NCI-H2196 (cell line): ENCODE results near the gene MT1G.
"Not testable (repeated sequence)": the region's sequence is repeated elsewhere in the genome, so short reads cannot be mapped to it uniquely, and the experiment has no call there.

Source experiments
- DNase-seq: peaks from one replicate; lab custom pipeline; 2025; ENCODE audit not compliant: unreplicated experiment; lab: John Stamatoyannopoulos, UW

Gene MT1G

DNA sequence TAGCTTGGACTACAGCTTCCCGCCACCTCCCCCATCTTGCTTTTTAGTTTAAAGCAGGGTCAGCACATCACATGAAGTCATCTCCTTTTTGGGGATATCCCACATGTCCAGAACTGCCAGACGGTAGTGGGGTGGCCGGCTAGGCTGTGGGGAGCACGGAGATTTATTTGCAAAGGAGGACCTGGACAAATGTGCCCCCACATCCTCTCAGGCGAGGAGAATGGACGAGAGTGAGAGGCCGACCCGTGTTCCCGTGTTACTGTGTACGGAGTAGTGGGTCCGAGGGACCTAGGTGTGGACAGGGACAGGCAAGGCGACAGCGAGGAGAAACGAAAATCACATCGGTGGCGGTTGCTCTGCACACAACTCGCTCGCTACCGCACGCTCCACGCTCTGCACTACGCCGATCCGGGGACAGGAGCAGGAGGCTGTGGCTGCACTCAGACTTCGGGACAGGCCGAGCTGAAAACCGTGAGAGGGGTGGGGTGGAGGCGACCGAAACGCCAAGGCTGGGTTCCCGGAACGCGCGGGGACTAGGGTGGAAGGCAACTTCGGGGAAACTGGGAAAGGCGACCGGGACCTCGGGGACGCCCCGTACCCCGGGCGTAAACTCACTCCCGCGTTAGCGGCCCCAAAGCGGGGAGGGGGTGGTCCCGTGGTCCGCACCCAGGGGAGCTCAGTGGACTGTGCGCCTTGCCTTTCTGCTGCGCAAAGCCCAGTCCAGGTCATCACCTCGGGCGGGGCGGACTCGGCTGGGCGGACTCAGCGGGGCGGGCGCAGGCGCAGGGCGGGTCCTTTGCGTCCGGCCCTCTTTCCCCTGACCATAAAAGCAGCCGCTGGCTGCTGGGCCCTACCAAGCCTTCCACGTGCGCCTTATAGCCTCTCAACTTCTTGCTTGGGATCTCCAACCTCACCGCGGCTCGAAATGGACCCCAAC, 29.8 kb downstream of the MT1G start, which contains the start of gene MT1A:
Gene MT1A, plus strand, starts transcription at position 853 of the 937 bp plus-strand sequence. Its CDS starts 73 bp downstream, at position 926.
- no peak for DNase-seq

DNA sequence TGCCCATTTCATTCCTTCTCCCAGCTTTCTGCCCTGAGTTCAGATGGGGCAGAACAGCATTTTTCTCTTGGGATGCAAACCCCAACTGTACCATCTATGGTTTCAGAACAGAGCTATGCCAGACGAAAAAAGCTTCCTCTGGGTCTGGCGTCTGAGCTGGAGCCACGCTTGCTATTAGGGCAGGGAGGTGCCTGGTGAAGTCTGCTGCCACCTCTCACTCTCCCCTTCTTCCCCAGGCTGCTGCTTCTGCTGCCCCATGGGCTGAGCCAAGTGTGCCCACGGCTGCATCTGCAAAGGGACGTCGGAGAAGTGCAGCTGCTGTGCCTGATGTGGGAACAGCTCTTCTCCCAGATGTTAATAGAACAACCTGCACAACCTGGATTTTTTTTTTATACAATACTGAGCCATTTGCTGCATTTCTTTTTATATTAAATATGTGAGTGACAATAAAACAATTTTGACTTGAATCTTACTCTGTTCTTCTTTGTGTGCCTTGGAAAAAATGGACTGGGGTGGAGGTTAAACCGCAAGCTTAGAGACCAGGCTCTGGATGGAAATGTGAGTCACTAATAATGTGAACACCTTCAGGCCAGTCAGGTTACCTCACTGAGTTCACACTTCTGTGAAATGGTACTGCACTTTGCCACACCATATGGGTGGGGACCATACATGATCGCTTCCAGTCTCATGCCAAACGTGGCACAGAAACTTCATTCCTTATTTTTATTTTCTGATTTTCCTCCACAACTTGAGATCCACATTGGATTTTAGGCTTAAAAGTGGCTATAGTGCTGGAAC, 31.1 kb downstream of the MT1G start:
- DNase-seq, result no peak

DNA sequence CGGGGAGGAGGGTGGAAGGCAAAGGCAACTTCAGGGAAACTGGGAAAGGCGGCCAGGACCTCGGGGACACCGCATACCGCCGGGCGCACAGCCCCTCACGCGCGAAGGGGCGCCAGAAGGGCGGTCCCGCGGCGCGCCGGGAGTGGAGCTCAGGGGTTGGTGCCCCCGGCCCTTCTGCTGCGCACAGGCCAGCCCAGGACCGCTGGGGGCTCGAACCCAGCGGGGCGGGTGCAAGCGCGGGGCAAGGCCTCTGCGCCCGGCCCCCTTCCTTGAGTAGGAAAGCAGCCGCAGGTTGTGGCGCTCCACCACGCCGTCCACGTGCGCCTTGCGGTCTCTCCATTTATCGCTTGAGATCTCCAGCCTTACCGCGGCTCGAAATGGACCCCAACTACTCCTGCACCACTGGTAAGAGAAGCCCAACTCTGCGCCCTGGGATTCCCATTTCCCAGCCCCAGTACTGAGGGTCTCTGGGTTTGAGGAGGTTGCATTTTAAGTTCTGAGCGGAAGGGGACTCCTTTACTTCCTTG, 32.4 kb downstream of the MT1G start:
- DNase-seq, result no peak

DNA sequence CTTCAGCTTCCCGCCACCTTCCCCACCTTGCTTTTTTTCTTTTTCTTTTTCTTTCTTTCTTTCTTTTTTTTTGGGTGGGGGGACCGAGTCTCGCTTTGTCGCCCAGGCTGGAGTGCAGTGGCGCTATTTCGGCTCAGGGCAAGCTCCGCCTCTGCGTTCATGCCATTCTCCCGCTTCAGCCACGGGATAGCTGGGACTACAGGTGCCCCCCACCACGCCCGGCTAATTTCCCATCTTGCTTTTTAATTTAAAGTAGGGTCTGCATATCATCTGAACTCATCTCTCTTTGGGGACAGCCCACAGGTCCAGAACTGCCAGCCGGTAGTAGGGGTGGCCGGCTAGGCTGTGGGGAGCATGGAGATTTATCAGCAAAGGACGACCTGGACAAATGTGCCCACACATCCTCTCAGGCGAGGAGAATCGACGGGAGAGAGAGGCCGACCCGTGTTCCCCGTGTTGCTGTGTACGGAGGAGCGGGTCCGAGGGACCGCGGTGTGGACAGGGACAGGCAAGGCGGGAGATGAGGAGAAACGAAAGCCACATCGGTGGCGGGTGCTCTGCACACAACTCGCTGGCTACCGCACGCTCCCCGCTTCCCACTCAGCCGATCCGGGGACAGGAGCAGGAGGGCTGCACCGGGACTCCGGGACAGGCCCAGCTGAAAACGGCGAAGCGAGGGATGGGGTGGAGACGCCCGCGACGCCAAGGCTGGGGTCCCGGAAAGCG, 33.0 kb downstream of the MT1G start:
- no peak for DNase-seq

DNA sequence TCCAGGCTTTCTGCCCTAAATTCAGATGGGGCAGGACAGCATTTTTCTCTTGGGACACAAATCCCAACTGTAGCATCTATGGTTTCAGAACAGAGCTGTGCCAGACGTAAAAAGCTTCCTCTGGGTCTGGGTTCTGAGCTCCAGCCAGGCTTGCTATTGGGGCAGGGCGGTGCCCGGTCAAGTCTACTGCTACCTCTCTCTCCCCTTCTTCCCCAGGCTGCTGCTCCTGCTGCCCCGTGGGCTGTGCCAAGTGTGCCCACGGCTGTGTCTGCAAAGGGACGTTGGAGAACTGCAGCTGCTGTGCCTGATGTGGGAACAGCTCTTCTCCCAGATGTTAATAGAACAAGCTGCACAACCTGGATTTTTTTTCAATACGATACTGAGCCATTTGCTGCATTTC, 34.3 kb downstream of the MT1G start:
- DNase-seq, result no peak

DNA sequence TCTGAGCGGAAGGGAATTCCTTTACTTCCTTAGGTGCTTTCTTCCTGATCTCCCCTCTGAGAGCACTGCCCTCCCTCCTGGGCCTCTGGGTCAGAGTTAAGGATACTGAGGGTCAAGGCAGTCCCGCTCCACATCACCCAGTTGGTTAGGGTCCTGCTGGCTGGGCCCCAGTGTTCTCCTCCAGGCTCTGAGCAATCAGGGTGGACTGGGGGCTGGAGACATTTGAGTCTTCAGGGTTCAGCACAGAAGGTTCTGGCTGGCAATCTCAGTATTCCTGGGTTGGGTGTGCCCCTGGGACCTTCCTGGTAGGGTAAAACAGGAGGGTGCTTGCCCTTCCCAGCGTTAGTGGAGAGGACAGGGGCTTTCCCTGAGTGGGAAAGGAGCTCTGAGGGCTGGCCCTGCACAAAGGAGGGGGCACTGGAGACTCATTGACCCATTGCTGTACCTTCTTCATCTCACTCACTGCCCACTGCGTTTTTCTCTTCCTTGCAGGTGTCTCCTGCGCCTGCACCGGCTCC, 35.0 kb downstream of the MT1G start:
- no peak for DNase-seq

DNA sequence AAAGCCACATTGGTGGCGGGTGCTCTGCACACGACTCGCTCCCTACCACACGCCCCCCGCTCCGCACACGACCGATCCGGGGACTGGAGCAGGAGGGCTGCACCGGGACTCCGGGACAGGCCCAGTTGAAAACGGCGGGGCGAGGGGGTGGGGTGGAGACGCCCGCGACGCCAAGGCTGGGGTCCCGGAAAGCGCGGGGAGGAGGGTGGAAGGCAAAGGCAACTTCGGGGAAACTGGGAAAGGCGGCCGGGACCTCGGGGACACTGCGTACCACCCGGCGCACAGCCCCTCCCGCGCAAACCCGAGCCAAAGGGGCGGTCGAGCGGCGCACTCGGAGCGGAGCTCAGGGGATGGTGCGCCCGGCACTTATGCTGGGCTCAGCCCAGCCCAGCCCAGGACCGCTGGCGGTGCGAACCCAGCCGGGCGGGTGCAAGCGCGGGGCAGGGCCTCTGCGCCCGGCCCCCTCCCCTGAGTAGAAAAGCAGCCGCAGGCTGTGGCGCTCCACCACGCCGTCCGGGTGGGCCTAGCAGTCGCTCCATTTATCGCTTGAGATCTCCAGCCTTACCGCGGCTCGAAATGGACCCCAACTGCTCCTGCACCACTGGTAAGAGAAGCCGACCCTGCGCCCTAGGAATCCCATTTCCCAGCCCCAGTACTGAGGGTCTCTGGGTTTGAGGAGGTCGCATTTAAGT, 35.6 kb downstream of the MT1G start, which contains the start of gene MT1M:
Gene MT1M, plus strand, starts transcription at position 504 of the 692 bp plus-strand sequence. Its CDS starts 73 bp downstream, at position 577.
- DNase-seq, result no peak

DNA sequence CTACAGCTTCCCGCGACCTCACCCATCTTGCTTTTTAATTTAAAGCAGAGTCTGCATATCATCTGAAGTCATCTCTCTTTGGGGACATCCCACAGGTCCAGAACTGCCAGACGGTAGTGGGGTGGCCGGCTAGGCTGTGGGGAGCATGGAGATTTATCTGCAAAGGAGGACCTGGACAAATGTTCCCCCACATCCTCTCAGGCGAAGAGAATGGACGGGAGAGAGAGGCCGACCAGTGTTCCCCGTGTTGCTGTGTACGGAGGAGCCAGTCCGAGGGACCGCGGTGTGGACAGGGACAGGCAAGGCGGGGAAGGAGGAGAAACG, 36.1 kb downstream of the MT1G start:
- DNase-seq, result no peak

DNA sequence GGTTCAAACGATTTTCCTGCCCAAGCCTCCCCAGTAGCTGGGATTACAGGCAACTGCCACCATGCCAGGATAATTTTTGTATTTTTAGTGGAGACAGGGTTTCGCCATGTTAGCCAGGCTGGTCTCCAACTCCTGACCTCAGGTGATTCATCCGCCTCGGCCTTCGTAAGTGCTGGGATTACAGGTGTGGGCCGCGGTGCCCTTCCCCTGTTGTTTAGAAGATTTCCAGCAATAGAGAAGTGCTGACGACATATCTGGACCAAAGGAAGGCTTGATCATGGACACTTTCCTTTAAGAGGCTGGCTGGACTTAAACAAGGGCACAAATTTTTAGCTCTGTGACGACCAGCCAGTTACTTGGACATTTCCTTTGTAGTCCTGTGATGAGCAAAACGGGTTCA, 36.7 kb downstream of the MT1G start:
- DNase-seq, result no peak

DNA sequence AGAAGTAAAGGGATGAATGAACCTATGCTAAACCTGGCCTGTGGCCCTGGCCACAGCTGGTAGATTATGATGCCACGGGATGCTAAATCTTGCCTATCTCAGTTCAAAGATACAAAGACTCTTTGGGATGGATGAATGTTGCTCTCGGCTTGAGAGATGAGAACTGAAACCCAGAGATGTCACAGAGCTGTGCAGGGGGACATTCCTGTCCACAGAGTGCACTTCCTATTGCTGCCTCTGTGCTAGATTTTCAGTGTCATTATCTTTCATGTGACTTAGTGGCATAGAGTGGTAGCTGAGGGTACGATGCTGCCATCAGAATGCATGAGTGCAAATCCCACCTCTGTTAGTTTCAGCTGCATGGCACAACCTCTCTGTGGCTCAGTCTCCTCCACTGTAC, 37.7 kb downstream of the MT1G start:
- no peak for DNase-seq

DNA sequence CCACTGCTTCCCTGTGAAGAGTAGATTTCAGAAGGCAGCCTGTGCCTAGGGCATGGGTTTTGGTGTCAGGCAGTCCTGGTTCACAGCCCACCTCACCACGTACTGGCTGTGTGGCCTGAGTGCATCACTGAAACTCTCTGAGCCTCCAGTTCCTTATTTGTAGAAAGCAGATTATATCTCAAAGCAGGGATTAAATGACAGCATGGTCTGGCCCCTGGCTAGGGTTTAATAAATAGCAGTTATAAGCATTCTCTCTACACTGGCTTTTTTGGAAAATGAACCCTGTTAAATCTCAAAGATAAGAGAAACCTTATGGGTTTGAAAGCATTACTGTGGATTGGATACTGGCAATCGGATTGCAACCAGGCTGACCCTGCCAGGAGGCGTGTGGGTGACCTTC, 38.3 kb downstream of the MT1G start:
- no peak for DNase-seq

DNA sequence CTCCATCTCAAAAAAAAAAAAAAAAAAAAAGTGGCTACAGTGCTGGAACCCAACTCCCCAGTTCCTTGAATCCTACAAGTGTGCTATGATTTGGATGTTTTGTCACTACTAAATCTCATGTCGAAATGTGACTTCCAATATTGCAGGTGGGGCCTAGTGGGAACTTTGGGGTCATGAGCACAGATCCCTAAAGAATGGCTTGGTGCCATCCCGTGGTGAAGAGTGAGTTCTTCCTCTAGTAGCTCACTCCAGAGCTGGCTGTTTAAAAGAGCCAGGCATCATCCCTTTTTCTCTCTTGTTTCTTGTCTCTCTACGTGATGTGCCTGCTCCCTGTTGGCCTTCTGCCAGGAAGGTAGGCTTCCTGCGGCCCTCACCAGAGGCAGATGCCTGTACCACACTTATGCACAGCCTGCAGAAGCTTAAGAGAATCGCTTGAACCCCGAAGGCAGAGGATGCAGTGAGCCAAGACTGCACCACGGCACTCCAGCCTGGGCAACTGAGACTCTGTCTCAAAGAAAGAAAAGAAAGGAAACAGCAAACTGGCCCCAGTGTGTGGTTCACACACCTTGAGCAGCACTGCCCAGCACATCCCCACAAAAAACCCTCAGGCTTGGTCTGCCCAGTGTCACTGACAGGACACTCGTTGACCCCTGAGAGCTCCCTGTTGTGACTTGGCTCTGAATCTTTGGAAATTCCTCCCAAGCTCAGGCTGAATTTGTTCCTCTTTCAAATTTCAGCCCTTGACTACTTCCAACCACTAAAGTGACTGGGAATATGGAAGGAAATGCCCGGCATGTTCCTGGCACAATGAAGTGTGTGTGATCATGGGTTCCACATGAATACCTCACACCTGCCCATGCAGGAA, 39.1 kb downstream of the MT1G start:
- no peak for DNase-seq

DNA sequence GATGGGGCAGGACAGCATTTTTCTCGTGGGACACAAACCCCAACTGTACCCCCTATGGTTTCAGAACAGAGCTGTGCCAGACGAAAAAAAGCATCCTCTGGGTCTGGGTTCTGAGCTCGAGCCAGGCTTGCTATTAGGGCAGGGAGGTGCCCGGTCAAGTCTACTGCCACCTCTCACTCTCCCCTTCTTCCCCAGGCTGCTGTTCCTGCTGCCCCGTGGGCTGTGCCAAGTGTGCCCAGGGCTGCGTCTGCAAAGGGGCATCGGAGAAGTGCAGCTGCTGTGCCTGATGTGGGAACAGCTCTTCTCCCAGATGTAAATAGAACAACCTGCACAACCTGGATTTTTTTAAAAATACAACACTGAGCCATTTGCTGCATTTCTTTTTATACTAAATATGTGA, 41.2 kb downstream of the MT1G start:
- no peak for DNase-seq

DNA sequence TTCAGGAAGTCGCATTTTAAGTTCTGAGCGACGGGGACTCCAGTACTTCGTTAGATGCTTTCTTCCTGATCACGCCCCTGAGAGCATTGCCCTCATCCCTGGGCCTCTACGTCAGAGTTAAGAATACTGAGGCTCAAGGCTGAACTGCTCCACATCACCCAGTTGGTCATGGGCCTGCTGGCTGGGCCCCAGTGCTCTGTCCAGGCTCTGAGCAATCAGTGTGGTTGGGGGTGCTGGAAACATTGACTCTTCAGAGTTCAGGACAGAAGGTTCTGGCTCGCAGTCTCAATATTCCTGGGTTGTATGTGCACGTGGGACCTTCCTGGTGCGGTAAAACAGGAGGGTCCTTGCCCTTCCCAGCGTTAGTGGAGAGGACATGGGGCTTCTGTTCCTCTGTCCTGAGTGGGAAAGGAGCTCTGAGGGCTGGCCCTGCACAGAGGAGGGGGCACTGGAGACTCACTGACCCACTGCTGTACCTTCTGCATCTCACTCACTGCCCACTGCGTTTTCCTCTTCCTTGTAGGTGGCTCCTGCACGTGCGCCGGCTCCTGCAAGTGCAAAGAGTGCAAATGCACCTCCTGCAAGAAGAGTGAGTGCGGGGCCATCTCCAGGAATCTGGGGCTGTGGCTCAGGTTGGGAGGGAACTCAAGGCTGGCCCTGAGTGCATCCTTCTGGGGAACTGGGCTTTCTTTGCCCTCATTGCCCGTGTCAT, 41.8 kb downstream of the MT1G start:
- no peak for DNase-seq

DNA sequence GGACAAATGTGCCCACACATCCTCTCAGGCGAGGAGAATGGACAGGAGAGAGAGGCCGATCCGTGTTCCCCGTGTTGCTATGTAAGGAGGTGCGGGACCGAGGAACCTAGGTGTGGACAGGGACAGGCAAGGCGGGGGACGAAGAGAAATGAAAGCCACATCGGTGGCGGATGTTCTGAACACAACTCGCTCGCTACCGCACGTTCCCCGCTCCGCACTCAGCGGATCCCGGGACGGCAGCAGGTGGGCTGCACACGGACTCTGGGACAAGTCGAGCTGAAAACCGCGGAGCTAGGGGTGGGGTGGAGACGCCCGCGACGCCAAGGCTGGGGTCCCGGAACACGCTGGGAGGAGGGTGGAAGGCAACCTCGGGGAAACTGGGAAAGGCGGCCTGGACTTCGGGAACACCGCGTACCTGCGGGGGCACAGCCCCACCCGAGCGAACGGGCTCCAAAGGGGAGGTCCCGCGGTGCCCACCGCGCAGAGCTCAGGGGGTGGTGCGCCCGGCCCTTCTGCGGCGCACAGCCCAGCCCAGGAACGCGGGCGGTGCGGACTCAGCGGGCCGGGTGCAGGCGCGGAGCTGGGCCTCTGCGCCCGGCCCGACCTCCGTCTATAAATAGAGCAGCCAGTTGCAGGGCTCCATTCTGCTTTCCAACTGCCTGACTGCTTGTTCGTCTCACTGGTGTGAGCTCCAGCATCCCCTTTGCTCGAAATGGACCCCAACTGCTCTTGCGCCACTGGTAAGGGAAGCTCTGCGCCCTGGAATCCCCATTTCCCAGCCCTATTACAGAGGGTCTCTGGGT, 42.5 kb downstream of the MT1G start, which contains the start of gene MT1E:
Gene MT1E, plus strand, starts transcription at position 642 of the 803 bp plus-strand sequence. Its CDS starts 71 bp downstream, at position 713.
- DNase-seq, result no peak

DNA sequence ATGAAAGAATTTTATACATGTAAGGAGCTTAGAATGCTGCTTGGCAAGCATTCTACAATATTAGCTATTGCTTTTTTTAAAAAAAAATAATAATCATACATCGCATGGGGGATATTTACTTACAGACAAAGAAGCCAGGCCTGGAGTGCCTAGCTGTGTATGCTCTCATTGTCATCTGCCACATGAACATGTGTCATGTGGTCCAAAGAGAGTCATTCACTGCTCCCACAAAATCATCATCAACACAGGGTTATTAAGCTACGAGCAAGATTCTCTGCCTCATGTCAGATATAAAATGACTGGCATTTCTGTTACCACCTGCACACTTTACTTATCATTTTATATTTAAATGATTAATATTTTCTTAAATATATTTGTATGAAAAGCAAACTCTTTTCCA, 44.2 kb downstream of the MT1G start:
- no peak for DNase-seq

DNA sequence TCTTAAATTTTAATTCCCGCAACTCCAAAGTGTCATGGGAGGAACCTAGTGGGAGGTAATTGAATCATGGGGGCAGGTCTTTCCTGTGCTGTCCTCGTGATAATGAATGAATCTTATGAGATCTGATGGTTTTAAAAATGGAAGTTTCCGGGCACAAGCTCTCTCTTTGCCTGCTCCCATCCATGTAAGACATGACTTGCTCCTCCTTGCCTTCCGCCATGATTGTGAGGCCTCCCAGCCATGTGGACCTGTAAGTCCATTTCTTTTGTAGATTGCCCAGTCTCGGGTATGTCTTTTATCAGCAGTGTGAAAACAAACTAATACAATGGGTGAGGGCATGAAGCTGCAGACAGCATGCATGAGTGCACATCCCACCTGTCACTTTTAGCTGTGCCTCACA, 44.7 kb downstream of the MT1G start:
- DNase-seq, result not testable (repeated sequence)
